GM18508 (cell line): Measurements from ENCODE around the gene FOXO6.

Experiments used
- ATAC-seq: cut with Tn5 transposase; IDR thresholded peaks from one replicate; pipeline ENCODE4 v1.9.1; 2021; ENCODE audit warnings: moderate number of reproducible peaks; ENCODE audit not compliant: insufficient read depth, unreplicated experiment

The FOXO6 gene

DNA sequence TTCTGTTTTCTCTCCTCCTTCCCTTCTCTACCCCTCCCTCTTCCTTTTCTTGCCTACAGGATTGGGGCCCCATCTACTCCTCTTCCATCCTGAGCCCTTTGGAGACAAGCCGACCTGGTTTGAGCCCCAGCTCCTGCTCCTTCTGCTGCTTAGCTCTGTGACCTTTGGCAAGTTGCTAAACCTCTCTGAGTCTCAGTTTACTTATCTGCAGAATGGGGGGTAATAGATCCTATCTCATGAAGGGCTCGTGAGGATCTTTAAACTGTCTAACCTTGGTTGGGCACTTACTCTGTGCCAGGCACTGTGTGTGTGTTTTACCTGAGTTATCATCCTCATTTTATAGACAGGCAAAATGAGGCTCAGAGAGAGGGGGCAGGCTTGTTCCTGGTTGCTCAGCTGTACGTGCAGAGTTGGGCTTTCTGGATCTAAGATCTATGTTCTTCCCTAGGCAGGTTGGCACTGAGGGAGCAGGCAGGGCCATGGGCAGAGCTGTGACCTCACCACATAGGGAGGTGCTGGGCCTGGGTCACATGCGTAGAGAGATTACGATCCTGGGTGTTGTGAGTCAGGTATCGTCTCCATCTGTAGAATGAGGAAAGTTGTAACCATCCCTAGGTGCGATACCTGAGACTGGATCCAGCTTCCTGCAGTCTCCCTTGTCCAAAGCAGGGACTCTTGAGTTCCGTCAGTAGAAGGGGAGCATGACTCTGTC, 58.5 kb downstream of the FOXO6 start:
- no peak for ATAC-seq

DNA sequence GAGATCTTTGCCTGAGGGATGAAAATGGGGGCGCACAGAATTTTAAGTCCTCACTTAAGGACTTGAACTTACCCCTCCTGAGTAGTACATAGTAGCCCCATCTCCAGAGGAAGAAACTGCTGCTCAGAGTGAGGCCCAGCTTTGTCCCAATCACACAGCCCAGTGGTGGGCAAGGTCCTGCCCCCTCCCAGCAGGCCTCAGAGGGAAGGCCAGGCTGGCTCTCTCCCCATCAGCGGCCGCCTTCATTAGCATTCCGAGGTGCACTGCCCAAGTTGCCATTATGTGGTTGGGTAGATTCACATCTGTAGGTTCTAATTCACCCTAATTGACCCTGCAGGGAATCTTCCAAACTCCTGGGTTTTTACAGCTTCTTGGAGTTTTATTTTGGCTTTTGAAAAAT, 59.1 kb downstream of the FOXO6 start:
- ATAC-seq: no peak

DNA sequence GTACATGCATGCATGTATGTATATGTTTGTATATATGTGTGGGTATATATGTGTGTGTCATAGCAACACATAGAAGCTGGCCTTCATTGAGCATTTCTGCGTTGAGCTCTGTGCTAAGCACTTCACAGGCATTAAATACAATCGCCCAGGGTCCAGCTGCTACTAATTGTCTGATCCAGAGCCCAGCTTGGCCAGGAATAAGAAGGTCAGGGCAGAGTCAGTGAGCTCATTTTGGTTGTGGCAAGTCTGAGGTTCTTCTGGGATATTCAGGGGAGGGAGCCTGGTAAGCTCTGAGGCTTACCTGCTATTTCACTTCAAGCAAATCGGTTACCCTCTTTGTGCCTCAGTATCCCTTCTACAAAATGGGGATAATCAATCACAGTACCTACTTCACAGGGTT, 59.6 kb downstream of the FOXO6 start:
- no peak for ATAC-seq

DNA sequence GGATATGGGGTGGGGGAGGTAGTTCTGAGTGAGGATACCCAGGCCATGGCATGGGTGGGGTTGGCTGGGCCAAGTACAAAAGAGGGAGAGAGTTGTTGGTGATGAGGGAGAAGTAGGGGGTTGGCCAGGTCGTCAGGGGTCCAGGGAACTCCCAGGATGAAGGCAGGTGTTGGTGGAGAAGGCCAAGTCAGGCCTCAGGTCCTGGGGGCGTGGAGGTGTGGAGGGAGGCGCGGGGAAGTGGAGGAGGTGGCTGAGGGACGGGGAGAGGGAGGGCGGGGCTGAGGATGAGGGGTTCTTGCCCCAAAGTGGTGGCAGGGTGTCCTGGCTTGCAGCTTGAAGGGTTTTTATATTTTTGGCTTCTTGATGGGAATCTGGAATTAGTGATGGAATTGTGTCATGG, 61.1 kb downstream of the FOXO6 start:
- no peak for ATAC-seq

DNA sequence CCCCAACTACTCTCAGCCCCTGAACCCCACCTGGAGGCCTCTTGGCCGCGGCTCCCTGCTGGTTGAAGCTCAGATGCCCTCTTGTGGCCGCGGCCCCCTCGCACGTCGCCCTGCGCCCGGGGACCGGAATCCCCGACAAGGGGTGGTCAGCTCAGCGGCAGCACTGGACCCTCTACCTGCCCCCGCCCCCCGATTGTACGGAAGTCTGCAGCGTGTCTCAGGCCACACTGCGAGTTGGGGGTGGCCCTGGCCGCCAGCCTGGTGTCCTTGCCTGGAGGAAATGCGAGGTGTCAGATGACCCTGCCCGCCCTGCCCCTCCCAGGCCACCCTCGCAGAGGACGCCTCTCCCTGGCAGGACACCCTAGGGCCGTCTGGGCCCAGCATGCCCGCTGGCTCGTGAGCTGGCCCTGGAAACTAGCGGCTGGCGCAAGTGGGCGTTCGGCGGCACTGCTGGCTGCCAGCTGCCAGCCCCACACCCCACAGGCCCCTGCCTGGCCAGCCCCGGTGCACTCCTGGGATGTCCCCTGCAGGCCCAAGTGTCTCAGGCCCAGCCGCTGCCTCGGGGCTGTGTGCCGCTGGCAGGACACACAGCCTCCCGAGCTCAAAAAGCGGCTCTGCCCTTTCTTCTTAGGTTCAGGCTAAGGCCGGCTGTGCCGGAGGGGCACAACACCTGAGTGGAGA, 62.4 kb downstream of the FOXO6 start:
- no peak for ATAC-seq

DNA sequence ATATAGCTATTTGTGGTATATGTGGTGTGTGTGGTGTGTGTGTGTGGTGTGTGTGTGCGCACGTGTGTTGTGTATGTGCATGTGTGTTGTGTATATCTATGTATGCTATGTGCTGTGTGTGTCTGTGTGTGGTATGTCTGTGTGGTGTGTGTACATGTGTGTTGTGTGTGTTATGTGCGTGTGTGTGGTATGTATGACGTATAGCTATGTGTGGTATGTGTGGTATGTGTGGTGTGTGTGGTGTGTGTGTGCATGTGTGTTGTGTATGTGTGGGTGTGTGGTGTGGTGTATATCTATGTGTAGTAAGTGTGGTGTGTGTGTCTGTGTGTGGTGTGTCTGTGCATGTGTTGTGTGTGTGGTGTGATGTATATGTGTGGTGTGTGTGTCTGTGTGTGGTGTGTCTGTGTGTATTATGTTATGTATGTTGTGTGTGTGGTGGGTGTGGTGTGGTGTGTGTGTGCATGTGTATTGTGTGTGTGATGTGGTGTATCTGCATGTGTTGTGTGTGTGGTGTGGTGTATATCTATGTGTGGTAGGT, 63.4 kb downstream of the FOXO6 start:
- no peak for ATAC-seq

DNA sequence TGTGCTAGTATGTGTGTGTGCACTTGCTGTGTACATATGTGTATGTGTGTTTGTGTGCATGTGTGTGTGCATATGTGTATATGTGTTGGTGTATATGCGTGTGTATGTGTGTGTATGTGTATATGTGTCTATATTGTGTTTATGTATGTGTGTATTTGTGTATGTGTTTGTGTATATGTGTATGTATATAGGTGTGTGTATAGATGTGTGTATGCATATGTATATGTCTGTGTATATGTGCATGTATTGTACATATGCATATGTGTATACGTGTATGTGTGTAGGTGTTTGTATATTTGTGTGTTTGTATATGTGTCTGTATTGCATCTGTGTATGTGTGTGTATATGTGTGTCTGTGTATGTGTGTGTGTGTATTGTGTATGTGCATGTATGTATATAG, 64.1 kb downstream of the FOXO6 start:
- no peak for ATAC-seq

DNA sequence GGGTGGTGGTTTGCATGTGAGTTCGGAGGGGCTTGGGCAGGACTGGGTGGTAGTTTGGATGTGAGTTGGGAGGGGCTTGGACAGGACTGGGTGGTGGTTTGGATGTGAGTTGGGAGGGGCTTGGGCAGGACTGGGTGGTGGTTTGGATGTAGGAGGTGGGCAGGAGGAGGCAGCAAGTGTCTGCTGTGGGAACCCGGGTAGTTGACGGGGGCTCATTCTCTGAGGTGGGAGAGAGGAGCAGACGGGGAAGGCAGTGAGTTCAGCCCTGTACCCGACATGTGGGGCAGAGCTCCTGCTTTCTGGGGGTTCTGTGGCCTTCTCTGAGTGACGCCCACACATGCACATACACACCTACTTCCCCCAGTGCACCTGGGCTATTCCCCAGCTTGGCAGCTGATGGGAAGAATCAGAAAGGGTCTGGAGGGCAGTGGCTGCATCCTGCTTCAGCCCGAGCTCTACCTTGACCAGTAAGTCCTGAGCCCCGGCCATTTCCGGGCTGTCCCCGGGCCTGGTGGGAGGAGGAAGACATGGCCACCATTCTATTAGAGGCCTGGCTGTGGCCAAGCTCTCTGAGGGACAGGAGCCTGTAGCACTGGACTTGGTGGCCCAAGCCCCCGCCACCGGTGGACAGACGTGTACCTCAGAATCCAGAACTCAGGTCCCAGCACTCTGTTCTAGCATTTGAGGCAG, 65.1 kb downstream of the FOXO6 start:
- no peak for ATAC-seq

DNA sequence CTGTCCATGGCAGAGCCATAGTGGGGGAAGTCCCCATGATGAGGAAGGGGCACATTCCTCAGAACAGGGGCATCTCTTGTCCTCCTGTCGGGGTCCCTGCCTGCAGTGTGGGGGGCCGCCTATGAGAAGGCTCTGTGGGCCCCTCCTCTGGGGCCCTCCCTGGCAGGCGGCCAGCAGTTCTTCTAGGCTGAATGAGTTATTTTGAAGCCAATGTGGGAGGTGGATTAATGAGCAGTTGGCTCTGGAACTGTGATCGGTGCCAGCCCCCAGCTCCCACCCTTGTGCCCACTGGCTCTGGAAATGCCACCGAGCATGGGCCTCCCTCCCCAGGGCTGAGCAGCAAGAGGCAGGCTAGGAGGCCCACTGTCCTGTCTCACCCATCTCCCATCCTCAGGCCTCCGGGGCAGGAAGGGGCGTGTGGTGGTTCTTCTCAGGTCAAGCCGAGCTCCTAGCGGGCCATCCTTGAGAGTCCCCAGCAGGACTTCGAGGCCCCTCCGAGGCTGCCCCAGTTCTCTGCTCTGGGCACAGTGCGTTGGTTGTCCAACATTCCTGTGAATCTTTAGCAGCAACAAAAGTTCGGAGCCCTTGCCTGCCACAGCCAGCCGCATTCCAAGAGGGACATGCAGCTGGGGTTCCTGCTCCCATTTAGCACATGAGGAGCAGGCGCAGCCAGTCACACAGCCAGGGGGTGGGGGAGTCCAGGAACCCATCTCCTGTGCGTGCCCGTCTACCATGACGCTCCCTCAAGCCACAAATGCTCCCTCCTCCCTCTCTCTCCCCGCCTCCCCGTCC, 66.1 kb downstream of the FOXO6 start:
- ATAC-seq: no peak

DNA sequence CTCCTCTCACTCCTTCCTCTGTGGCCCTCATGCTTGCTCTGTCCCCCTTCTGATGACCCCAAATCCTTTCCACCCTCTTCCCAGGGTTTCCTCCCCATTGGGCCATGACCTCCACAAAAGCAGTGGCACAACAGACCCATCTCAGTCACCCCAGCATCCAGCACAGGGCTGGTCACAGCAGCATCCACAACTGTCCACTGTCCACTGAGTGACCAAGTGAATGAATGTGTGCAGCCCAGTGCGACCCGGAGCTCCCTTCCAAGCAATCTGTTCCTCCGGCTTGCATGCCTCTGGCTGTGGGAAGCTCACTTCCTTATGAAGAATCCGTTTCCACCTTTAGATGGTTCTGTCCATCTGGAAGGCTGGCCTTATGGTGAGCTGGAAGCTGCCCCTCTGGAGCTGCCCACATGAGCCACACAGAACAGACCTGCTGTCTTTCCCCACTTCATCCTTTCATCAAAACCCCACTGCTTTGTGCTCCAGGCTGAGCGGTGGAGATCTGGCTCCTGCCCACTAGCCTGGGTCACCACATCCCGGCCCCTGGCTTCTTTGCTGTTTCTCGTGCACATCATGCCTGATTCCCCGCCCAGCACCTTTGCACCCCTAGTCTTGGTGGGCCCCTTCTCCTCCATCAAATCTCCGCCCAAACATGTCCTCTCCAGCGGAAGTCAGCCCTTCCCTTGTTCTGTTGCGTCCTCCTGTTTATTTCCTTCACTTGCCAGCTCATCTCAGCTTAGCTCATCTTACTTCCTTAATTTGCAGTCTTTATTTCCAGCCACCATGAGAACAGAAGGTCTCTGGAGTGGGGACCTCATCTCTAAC, 66.9 kb downstream of the FOXO6 start:
- ATAC-seq: no peak

DNA sequence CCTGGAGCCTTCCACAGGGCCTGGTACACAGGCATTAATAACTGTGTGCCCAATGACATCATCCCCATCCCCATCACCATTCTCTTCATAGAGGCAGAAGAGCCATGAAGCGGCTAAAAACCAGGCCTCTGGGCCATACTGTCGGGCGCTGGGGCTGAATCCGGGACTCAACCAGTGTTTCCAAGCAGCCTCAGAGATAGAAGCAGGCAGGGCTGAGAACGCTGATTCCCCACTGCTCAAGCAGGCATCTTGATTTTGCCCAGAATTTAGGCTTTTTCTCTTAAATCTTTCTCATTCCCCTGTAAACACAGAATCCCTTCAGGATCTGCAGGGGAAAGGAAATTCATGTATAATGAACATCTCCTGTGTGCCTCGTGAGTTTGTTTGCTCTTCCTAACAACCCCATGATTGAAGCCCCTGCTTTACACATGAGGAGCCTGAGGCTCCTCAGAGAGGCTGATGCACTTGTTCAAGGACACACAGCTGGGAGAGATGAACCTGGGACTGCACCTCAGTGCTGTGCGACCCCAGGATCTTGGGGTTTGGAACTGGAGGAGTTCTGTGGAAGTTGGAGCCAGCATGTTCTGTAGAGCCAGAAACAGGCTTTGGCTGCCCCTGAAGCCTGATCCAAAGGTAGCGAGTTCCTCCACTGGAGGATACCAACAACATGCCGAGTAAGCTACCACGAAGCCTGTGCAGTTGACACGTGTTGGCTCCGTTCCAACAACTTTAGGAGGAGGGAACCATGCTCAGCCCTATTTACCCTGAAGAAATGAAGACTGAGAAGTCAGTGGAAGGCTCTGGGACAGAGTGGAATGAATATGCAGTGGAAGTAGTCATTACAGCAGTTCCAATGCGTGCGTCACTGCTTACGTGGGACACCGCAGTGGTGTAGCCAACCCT, 67.8 kb downstream of the FOXO6 start:
- no peak for ATAC-seq

DNA sequence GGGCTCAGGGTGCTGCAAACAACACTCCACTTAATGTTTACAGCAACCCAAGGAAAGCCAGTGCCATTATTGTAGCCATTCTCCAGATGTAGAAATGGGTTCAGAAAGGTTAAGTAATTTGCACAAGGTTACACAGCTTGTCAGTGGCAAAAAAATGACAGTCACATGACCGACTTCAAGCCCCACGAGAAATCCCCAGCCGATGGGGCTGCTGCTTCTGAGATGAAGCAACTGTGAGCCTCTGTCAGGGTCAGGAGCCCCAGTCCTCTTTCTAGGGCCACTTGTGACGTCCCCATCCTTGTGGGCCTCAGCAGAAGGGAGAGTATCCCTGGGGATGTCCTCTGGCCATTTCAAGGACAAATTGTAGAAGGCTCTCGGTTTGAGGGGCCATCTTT, 68.4 kb downstream of the FOXO6 start:
- ATAC-seq: no peak

DNA sequence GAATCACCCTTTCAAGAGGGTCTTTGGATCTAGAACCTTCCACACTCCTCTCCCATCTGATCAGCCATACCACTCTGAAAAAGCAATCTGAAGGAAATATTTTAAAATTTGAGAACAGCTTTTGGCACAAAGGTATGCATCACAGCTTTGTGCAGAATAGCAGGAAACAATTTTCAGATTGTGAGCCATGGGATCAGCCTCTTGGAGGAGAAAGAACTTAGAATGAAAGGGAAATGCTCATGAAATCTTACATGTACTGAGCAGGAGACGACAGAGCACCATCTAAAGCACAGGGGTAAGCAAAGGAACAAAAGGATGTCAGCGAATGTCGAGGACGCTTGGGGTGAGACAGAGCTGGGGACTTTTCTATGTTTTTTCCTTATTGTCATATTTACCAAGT, 68.8 kb downstream of the FOXO6 start:
- no peak for ATAC-seq

DNA sequence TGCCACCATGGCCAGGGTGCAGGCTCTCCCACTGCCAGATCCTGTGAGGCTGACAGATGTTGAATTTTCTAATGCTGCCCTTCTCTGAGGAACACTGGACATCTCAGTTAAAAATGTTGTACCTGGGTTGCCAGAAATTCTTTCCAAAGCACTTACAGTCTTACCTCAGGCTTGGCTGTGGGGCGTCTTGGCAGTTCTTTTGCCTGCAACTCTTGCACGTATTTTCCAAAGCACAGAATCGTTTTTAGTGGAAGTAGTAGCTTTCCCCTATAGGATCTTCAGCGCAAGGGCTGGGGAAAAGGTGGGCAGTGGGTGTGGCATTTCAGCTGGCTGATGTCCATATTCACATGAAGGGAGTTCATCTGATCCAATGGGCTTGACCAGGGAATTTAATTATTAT, 69.3 kb downstream of the FOXO6 start:
- ATAC-seq: no peak

DNA sequence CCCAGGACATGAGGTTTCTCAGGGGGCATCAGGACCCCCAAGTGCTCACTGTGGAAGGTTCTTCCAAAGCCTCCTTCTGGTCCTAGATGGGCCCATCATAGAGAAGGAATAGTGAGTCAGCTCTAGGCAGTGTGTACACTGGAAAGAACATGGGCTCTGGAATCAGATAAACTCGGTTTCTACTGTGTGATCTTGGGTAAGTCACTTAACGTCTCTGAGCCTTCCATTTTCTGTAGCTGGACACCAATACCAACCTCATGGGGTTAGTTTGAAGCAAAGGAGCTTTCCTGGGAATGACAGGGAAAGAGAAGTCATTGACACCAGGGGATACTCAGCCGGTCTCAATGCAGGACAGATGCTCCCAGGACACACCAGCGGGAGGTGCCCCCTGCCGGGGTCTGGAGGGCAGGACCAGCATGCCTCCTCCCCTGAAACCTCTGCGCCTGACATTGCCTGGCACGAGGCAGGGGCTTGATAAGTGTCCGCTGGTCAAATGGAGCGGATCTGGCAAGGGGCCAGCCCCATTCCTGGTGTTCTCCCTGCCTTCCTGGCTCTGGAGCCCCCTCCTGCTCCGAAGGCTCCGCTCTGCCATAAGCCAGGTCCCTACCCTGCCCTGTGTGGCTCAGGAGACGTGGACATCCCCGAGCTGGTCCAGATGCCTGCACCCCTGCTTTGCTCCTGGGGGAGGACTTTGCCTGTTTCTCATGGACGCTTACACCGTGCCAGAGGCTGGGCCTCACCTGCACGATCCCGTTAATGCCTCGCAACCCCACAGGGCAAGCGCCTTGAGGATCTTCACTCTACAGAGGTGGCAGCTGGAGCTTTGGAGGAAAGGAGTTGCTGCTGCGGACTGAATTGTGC, 70.5 kb downstream of the FOXO6 start:
- no peak for ATAC-seq
